NCI-H446 (cell line): ENCODE results near the gene FAM124A.

Source experiments
- DNase-seq, 2 experiments: peaks; one replicate each; lab custom pipeline; 2025; lab: John Stamatoyannopoulos, UW

The FAM124A gene

GRCh38 chr13:51308781-51309180 is 86.6 kb downstream of the FAM124A start:
- no peak for DNase-seq

DNA sequence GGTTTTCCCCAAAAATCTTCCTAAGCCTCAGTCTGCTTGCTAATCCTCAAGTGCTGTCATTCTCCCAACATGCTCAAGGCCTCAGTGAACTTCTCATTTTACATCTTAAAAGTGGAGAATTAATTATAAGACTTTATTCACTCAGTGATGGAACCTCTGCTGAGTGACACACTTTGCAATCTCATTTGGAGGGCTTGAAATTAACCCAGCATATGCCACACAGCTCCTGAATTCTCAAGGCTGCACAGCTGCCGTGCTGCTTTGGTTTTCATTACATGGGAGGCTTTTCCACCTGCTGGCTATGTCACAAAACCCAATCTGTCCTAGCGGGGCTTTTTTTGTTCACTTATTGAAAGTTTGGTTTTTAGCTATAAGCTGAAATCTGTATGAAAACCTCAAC is 89.0 kb downstream of the FAM124A start:
- no peak for DNase-seq

GRCh38 chr13:51311957-51312520 is 89.8 kb downstream of the FAM124A start:
- DNase-seq, result no peak

DNA sequence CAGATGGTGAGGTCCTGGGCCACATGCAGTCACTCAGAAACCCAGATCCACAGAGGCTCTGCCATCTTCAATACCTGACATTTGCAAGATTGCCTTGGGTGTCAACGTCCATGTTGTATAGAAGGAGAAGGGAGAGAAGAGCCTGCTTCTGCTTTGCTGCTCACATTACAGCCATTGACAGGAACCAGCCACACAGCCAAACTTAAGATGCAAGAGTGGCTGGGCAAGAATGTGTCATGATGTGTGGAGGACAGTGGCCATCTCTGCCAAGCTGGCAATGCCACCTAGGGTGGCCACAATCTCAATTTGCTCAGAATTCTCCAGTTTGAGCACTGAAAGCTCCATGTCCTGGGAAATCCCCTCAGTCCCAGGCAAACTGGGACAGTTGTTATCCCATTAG is 91.4 kb downstream of the FAM124A start:
- no peak for DNase-seq

- no peak for DNase-seq
These were observed 95.1 kb downstream of the FAM124A start for GRCh38 chr13:51317262-51317661.

DNA sequence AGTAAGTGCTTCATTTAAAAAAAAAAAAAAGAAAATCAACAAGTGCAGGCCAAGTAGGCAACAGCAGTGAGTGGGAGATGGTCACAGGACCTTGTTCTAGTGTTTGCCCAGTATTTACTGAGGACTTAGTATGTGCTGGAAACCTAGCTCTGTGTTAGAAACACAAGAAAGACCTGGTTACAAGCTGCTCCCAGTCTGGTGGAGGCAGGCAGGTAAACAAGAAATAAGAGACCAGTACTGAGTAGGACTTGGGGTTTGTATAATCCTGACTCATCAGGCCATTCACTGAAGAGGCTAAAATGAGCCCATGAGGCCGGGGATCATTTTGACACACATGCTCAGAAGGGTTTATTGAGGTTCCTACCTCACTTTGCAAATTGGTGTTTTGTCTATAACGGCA is 95.8 kb downstream of the FAM124A start:
- DNase-seq, result no peak

DNA sequence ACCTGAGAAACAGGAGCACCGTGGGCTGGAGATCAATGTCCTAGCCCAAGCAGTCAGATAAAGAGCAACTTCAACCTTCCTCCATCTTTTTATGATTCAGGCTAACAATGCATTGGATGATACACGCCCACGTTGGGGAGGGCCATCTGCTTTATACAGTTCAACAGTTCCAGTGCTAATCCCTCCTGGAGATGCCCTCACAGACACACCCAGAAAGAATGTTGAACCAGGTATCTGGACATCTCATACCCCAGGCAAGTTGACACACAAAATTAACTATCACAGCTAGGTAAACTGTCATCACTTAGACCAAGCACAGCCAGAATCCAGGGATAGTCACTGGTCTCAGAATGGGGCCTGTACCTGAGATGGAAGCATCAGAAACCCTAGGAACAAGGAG is 96.7 kb downstream of the FAM124A start:
- DNase-seq, result no peak

- DNase-seq, result no peak
These were observed 99.6 kb downstream of the FAM124A start for GRCh38 chr13:51321836-51322235.

GRCh38 chr13:51322826-51323225 is 100.6 kb downstream of the FAM124A start:
- no peak for DNase-seq

DNA sequence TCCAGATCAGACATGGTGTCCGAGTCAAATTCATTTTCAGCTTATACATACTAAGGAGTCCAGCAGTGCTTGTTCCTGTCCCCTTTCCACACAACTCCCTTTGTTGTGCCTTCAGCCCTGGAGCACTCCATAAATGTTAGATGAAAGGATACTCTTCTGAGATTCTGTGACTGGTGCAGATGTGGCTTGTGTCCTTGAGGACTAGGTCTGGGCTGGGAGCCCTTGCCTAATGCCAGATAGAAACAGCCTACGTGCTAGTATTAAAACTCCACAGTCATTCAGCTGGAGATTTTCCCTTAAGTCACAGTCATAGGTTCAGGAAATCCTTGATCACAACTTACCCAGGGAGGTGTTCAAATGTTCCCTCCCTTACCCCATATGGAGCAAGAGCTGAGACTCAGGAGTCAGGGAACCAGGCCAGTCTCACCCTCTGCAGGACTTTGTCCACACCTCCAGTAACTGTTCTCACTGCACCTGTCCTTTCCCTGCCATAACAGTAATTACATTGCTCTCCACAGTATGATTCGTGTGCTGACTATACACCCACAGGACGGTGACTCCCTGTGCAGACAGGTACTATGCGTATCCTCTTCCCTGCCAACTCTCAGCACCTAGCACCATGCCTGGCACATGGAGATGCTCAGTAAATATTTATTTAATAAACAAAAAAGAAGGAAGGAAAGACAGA is 101.8 kb downstream of the FAM124A start:
- DNase-seq, result no peak

DNA sequence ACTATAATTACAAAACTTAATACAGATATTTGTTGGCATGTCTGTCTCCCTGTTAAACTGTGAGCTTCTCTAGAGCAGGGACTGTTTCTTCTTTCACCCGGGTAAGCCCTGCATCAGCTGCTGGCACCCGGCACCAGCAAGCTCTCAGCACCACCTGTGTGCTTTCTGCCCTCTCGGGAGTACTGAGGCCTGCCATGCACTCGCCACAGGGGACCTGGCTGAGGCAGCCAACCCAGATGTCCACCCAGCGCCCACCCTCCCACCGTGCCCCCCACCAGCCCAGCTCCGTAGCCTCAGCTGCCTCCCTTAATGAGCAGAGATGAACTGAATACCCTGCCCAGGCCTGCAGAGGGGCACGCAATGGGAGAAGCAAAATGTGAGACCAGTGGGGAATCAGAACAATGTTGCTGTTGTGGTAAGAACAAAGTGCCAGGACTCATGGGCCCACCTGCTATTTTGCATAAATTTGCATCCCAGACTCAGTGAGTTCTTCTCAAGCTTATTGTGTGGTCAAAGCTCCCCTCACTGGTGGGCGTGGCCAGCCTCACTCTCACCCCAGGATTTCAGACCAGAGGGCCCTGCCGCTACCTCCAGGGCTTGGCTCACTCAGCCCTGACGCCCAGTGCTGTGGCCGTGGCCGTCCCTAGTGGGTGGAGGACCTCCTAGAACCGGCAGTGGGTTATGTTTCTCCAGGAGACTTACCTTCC is 102.7 kb downstream of the FAM124A start:
- DNase-seq, result no peak

GRCh38 chr13:51325837-51326236 is 103.6 kb downstream of the FAM124A start:
- no peak for DNase-seq

DNA sequence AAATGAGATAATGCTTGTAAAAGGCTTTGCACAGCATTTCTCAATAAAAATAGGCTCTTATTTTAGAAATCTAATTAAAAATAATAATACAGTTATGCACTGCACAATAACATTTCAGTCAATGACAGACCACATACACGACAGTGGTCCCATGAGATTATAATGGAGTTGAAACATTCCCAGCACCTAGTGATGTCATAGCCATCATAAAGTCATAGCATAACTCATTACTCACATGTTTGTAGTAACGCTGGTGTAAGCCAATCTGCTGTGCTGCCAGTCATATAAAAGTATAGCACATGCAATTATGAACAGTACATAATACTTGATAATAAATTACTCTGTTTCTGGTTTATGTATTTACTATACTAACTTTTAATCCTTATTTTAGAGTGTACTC is 104.6 kb downstream of the FAM124A start:
- DNase-seq, result no peak

DNA sequence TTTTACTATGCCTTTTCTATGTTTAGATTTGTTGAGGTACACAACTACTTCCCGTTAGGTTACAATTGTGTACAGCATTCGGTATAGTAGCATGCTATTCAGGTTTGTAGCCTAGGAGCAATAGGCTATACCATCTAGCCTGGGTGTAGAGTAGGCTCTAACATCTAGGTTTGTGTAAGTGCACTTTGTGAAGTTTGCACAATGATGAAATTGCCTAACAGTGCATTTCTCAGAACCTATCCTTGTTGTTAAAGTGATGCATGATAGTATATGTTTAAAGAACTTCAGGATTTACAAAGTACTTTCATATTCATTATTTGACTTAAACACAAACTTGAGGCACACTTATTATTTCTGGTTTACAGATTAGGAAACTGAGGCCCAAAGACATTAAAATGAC is 105.8 kb downstream of the FAM124A start:
- DNase-seq, result no peak

DNA sequence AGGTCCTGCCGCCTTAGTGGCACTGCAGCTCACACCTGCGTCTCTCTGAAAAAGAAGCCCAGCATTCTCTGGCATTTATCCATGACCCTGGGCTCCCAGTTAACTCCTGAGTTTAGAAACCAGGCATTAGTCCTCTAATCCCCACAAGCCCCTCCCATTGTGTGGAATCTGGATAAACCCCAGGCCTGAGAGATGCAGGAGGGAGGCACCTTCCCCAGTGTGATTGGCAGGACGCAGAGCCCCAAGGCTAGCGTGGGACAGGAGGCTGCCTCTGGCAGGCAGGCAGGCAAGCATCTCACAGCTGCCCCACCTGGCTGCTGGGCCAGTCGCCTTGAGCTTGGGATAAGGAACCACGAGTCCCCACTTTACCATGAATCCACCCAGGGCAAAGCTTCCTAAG is 106.3 kb downstream of the FAM124A start:
- no peak for DNase-seq

- no peak for DNase-seq
These were observed 107.4 kb downstream of the FAM124A start for GRCh38 chr13:51329606-51330005.

- no peak for DNase-seq
These were observed 108.6 kb downstream of the FAM124A start for GRCh38 chr13:51330791-51331190.

GRCh38 chr13:51331354-51331861 is 109.2 kb downstream of the FAM124A start:
- DNase-seq, result no peak

DNA sequence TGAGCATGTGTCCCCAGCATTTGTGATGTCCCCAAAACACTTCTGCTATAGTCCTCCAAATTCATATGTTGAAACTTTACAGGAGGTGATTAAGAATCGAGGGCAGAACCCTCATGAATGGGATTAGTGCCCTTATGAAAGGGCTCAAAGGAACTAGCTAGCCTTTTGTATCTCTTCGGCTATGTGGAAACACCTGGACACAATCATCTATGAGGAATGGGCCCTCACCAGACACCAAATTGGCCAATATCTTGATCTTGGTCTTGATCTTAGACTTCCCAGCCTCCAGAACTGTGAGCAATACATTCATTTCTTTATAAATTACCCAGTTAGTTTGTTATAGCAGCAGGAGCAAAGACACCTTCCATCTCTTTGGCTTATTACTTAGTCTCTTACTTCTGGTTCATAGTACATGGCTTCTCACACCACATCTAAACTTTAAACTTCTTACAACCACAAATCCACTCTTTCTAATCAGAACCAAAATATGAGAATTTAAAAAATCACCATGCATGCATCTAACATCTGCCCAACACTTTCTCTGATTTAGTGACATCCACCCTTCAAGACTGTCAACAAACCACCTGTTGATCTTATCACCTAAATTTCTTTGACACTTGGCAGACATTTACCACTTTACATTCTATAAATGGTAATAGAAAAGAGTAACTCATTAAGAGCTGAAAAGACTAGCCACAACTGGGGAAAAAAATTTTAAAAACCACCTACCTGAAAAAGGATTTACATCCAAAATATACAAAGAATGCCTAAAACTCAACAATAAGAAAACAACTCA is 110.6 kb downstream of the FAM124A start:
- DNase-seq, result no peak

DNA sequence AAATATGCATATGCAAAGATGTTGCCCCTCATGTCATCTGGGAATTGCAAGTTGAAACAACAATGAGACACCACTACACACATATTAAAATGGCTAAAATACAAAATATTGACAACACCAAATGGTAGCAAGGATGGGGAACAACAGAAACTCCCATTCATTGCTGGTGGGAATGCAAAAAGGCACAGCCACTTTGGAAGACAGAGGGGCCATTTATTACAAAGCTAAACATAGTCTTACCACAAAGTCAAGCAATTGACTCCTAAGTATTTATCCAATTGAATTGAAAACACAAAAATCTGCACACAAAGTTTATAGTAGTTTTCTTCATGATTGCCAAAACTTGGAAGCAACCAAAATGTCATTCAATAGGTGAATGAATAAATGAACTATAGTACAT is 111.2 kb downstream of the FAM124A start:
- DNase-seq, result no peak

DNA sequence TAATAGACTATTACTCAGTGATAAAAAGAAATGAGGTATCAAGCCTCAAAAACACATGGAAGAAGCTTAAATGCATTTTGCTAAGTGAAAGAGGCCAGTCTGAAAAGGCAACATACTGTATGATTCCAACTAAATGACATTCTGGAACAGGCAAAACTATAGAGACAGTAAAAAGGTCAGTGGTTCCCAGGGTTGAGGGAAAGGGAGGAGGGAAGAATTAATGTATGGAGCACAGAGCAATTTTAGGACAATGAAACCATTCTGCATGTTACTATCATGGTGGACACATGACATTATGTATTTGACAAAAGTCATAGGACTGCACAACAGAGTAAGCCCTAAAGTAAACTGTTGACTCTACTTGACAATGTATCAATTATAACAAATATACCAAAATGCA is 111.6 kb downstream of the FAM124A start:
- no peak for DNase-seq
